Stimulated activated CD4-positive, alpha-beta T cell treated with anti-CD3 and anti-CD28 coated beads, TNF-alpha, amount 100 ng/mL, for 1 hour (primary cell): ENCODE results near the gene GRHL3.
A peak's percentile ranks its signal among the peaks of the same experiment; 100 is the strongest.

Experiments used
- DNase-seq, 3 donors: peaks; one replicate each; pipeline ENCODE4 v3.0.0-alpha.2; 2020; ENCODE audit warnings: low read depth in 3 of 3, low spot score in 1 of 3

The GRHL3 gene

DNA sequence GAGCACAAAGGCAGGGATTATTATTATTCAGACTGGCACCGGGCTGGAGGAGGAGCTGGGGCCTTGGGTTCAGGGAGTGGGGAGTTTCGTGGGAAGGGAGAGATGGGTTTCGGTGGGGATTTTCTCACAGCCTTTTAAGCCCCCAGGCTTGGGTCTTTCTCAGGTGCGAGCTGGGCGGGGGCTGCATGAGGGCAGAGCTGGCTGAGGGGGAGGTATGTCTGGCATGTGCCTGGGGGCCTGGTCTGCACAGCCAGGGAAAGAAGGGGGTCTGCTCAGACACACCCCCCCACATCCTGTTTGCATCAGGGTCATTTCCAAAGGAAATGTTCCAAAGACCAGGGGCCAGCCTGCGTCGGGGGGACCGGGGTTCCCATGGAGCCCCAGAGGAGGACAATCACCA is 21.6 kb downstream of the GRHL3 start:
- no peak for DNase-seq

DNA sequence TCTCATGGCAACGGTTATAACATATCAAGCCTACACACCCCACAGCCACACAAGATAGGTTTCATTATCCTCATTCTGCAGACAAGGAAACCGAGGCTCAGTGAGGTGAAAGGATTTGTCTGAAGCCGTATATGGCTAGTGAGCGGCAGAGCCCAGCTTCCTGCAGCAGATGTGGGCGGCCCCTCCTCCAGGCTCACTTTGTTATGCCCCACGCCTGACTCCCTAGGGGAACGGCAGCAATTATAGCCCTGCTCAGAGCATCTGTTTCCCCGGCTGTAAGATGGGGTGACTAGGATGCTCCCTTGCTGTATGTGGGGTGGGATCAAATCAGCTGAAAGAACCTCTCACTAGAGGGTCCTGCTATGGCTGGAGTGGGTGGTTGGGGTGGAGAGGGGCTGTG is 22.1 kb downstream of the GRHL3 start:
- no peak for DNase-seq

DNA sequence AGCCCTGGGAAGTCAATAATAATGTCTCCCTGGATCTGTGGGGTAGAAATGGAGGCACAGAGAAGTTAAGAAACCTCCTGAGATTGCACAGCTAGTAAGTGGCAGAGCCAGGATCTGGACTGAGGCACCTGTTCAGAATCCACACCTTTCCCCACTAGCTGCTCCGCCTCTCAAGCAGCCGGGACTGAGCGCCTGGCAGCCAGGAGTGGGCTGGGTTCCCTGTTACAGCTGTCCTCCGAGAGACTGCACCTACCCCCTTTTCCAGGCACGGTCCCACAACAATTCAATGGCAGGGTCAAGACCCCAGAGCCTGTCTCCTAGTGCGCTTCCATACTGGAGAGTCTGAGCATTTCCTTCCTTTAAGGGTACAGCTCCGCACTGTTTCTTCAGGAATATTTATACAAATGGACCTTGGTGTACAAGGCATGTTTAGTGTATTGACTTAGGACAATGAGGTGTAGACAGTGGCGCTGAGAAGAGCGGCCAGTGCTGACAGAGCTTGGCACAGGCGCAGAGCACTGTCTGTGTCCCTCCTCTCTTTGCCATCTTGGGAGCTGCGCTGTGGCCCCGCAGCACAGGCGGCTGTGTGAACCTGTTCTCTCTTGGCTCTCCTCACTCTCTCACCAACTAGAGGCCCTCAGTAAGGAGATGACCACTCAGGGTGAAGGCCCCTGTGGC is 24.4 kb downstream of the GRHL3 start:
- DNase-seq = no peak

DNA sequence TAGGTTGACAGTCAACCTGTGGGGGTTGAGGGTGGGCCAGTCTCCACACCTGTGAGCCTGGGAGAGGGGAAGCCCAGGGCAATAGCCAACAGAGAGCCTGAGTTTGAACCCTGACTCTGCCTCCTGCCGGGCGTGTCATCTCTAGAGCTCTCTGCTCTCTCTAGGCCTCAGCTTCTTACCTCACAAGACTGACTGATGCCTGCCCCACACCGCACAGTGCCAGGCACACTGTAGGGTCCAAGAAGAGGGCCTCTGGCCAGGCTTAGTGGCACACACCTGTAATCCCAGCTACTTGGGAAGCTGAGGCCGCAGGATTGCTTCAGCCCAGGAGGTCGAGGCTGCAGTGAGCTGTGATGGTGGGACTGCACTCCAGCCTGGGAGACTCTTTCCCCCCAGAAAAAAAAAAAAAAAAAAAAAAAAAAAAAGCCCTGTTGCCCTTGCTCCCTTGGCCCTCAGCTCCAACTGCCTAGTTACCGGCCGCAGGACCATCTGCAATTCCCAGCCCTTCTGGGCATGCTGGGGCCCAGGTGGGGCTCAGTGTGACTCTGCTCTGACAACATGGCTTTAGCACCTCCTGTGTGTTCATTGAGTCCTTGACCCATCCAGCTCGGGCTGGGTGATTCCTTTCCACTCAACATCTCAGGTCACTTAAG is 25.1 kb downstream of the GRHL3 start:
- DNase-seq = no peak

DNA sequence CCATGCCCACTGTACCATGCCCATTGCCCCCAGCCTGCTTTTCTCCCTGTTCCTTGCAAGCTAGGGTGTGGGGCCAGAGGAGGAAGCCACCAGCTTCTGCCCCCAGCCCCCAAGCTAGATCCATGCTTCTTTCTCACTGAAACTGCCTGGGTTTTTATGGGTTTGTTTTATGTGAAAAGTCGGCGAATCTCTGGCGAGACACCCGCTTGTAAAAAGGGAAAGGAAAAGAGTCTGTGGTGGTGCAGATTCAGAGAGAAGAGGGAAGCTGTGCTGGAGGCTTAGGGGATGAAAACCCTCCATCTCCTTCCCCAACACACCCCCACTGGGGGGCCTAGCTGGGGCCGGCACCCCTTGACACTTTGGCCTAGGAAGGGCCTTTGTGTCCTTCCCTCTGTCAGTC is 26.2 kb downstream of the GRHL3 start:
- DNase-seq = no peak

DNA sequence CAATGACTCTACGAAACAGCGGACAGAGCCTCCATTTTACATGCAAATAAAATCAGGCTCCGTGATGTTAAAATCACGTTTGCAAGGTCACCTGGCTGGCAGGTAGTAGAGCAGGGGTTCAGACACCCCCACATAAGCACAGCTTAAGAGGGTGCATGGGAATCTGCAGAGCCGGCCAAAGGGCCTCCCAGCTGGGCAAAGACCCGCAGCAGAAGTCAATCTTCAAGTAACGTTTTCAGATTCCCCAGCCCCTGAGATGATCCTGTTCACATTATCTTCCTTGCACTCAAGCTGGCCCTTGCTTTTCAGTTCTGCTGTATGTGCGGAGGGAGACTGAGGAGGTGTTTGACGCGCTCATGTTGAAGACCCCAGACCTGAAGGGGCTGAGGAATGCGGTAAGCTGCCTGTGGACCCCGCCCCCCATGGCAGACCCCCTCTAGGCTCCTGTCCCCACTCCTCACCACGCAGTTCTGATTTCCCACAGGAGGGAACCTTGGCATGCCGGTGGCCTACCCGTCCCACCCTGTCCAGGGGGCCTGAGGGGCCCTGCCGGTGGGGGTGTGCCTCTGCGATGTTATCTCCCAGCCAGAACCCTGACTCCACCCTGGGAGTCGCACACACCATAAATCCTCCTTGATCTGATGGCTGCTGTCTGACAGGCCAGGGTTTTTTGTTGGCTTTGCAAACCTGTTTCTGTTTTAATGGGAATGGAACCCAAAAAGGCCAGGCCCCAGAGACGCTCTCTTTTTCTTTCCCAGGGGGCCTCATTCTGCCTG is 28.2 kb downstream of the GRHL3 start:
- no peak for DNase-seq

DNA sequence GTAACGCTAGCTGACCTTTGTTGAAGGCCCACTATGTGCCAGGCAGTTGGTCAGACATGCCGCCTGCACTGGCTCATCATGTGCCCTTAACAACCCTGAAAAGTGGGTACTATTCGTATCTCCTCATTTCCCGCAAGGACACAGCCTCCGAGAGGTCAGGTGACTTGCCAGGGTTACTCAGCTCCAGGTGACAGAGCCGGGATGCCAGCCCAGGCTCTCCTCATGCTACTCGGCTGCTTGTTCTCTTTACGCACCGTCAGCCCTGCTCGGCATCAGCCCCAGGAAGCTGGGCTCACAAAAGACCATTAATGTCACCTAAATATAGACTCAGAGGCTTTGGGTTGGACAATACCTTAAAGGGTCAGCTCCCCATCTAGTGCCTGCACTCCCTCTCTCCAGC is 29.0 kb downstream of the GRHL3 start:
- DNase-seq = no peak

DNA sequence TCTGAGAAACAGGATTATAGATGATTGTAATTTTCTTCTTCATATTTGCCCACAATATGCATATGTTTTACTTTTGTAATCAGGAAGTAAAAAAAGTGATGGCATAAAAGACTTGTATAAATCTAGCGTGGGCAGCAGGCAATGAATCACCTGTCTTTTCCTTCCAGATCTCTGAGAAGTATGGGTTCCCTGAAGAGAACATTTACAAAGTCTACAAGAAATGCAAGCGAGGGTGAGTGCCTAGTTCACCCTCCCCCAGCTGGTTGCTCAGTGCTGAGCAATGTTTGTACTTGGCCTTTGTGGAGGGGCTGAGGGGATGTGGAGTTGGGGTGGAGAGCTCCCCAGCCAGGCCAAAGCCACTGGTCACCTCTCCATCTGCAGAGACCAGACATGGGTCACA is 30.7 kb downstream of the GRHL3 start:
- DNase-seq = no peak

DNA sequence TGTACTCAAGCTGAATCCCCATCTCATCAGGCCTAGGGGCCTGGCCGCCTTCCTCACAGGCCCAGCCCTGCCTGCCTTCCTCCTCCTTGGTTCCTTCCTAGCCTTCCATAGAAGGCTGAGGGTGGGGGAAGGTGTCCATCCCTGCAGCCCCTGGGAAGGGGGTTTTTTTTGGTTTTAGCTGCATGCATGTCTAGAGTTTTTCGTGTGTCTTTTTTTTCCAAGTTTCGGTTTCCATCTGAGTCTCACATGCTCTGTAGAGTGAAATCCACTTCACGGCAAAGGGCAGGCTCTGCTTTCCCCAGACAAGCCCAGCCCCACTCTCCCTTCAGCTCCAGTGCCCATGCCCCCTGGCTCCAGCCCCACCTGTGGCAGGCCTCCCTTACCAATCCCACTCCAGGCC is 32.1 kb downstream of the GRHL3 start:
- DNase-seq = no peak

DNA sequence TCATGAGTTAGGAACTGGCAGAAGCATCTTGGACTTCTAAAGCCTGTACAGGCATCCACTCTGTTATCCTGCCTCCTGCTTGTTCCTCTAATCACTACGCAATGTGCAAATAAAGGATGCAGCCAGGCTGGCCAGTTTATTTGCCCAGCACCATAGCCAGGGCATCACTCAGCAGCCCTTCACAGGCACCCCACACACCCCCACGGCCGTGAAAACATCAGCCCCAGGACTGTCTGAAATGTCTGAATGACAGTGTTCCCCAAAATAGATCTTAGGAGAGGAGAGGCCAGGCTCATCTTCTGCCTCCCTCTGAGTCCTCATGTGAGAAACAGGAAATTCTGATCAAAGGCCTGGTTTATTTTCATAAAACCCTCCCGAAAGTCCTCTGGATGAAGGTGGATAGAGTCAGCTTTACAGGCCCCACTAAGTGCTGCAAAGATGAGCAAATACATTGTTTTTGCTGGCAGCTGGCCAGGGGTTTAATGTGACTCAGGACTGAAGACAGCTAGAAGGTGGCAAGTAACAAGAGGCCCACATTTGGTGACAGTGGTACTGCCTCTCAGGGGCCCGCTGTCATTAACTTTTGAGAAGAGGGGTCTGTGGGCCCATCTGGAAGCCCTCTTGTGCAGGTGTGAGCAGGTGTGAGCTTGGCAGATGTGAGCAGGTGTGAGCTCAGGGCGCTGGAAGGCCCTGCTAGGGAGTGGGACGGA is 32.9 kb downstream of the GRHL3 start:
- peak in 1 of 3 donors; percentile 28 for DNase-seq

DNA sequence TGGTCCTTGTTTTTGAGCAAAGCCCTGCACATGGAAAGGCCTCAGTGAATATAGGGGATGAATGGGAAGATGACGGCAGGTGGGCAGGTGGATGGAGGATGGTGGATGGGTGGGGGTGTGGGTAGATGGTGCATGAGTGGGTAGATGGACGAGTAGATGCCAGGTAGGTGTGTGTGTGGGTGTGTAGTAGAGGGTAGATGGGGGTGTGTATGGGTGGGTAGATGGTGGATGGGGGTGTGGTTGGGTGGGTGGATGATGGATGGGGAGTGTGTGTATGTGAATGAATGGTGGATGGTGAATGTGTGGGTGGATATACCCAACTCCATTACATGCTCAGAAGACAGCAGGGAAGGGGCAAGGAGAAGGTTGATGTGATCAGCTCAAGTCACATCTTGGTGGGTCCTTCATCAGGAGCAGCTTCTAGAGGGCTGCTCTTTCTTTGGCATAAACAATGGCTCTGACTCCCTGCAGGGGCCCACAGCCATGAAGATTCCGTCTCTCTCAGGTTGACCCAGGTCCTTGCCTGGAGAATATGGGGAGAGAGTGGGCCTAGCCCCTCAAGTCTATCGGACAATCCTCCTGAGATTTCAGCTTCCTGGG is 34.2 kb downstream of the GRHL3 start:
- no peak for DNase-seq

DNA sequence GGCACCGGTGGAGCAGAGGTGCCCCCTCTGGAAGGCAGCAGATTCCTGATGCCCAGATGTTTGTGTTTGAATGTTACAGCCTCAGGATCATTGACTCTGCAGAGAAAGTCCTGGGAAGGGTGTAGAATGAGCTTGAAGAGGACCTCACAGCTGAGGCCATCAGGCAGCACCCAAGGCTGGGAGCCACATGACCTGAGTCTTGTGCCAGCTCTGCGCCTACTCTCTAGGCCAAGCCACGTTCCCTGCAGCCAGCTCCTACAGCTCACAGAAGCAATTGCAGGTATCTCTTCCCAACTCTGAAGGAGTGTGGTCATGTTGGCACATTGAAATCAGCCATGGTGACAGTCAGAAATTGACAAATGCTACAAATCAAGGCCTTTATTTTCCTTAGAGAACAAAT is 36.3 kb downstream of the GRHL3 start:
- no peak for DNase-seq

DNA sequence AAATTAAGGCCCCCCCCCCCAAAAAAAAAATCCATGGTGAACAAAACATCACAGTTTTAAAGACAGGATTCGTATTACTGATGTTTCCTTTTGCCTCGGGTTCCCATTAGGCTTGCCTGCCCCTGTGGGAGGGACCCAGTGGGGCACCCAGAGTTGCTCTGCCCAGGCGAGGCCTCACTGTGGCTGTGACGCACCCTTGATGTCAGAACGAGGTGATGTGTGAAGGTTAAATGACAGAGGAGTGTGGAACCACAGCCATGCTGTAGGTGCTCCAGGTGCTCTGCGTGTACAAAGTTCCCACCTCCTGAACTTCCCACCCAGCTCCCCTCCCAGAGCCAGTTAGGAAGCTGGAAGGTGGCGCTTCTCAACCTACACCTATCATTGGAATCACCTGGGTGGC is 37.9 kb downstream of the GRHL3 start:
- no peak for DNase-seq

DNA sequence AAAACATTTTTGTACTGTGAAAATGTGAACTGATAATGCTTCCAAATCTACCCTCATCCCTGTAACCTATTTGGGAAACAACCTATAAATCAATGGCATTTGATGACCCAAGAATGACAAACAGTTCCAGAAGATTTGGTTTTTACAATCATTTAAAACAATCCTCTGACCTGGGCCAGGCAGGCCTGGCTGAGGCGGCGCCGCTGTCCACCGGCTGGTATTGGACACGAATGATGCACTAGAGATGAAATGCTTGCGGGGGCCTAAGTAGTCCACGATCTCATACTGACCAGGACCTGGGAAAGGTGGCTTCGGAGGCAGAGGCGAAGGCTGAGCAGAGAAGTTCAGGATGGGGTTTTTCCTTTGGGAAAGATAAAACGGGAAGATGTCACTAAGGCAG is 41.5 kb downstream of the GRHL3 start:
- no peak for DNase-seq

DNA sequence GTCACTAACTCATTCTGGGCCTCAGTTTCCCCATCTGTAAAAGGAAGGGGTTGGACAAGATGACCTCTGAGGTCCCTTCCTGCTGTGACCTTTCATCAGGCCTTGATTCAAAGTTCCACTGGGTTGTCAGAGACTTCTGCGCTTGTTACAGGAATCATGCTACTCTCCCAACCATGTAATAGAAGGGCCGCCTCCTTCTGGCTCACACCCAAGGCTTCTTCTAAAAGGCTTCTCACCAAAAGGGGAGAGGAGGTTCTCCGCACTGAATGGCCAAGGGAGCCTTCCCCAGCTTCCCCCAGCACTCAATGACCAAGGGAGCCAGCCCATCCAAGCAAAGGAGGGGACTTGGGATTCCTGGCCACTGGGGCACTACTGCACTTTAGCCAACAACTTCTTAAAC is 42.7 kb downstream of the GRHL3 start:
- DNase-seq = no peak

DNA sequence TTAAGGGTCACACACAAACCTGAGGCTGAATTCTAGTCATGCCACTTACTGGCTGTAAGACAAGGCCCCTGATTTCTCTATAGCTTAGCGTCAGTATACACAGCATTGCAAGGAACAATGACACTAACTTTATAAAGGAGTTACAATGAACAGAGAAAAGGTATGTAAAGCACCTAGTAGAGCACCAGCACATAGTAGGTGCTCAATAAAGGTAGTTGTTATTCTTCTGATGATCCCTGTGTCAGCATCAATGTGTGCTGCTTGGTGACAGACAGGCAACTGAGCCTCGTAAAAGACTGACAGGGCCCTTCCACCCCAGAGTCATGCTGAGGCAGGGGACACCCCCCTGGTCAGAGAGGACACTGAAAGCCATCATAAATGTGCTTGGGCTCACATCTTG is 43.2 kb downstream of the GRHL3 start:
- no peak for DNase-seq

DNA sequence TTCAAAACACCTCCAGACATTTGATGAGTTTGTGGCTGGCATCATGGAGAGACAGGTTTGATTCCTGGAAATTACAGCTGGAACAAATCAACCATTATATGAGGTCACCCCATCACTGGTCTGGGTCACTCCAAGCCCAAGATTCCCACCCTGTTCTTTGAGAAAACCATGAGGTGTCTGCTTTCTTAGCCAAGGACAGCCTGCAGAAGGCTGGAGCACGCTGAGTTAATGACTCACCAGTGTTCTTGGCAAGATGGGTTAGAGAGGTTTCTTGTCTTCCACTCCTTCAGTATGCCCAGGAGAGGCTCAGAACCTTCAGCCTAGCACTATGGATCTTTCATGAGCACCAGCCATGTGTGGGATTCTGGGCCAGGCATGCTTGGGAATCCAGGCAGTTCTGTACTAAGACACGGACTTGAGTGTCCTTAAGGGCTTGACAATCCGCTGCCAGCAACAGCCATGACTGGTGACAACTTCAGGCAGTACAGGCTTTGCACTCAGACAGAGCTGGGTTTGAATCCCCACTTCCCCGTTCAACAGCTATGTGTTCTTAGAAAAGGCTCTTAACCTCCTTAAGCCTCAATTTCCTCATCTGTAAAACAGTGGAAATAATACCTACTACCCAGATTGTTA is 43.9 kb downstream of the GRHL3 start:
- no peak for DNase-seq

DNA sequence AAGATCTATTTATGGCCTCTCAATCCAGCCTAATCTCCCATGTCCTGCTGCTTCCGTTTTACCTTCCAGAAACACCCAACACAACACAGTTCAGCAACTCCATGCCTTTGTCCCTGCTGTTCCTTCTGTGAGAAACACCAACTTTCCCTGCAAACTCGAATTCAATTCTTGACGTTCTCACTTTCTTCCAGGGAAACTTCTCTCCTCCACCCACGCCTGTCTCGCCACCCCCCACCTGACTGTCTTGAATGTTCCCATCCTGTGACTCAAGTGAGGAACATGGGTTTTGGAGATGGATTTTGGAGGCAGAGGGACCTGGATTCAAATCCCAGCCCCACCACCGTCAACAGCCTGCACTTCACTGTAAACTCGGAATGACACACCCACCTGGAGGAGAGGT is 44.8 kb downstream of the GRHL3 start:
- DNase-seq = no peak

DNA sequence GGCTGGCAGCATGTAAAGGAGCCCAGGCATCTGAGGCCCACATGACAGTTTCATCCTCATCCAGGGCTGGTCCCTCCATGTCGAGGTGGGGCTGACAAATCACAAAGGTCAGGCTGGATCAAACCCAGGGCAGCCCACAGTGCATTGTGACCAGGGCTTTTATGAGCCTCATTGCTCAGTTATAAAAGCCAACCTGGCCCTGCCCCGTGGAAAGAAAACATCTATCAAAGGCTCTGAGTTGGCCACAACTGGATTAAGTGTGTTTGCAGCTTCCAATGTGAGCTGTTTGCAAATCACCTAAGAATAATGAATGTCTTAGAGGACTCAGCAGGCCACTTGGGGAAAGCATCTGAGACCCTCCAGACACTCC is 45.4 kb downstream of the GRHL3 start:
- no peak for DNase-seq

DNA sequence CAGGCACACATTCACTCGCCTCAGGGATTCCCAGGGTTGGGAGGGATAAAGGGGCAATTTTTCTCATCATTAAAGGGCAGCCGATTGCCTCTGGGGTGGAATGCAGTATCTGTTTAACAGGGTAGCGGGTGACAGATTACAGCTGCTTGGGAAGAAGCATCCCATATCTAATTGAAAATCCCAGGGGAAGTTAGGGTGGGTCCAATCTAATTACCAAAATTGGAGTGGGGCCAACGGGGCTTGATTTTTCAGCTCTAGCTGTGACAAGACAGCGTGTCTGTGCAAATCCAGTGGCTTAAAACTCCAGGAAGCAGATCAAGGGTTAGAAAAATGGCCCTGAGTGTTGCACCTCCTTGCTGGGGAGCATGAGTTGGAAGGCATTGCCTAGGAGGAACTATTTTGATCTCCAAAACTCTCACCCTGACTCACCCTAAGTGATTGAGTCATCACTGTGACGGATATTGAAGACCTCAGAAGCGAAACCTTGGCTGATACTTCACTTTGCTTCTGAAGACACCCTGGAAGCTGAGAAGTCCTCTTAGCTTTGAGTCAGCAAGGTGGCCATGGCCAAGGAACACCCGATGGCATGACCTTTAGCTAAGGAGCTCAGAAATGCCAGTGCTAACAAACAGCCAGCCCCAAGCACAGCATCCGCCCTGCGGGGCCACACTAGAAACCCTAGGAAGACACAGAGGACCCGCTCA is 46.0 kb downstream of the GRHL3 start:
- no peak for DNase-seq
